ENCODE data around the gene ABHD12. TPM values are rescaled to one million over a fixed set of nuclear protein-coding genes. Genes with fewer than 3 reads are reported as not detected.

The ABHD12 gene
- total RNA-seq, 4 donors from 2014 or later, result 41.6 to 75.8 (median 52.3) TPM

DNA sequence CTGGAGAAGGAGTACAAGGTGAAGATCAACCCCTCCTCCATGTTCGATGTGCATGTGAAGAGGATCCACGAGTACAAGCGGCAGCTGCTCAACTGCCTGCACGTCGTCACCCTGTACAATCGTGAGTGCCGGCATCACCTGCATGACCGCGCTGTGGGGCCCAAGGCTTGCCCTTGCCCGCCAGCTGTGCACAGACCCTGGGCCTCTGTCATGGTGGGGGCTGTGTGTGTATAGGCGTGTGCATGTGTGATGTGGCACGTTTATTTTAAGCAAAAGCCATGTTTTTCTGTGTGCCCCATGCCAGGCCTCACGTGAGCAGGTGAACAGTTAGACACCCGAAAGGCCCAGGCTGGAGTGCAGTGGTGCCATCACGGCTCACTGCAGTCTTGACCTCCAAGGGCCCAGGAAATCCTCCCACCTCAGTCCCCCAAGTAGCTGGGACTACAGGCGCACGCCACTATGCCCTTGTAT lies 106.5 kb downstream of the ABHD12 start:
- peak; percentile 37 to 74 for DNase-seq (ENCODE audit: low spot score in 2 of 2)
- peaks cover 8% of the 10 kb centered on the region for H3K4me1 ChIP-seq
- TF ChIP-seq EP300 (IDR thresholded peaks at IDR 0.05), result no peak
- TF ChIP-seq POLR2A (IDR thresholded peaks at IDR 0.05), result no peak
- TF ChIP-seq POLR2AphosphoS5 (IDR thresholded peaks at IDR 0.05), result no peak
- TF ChIP-seq, protein P1, sequence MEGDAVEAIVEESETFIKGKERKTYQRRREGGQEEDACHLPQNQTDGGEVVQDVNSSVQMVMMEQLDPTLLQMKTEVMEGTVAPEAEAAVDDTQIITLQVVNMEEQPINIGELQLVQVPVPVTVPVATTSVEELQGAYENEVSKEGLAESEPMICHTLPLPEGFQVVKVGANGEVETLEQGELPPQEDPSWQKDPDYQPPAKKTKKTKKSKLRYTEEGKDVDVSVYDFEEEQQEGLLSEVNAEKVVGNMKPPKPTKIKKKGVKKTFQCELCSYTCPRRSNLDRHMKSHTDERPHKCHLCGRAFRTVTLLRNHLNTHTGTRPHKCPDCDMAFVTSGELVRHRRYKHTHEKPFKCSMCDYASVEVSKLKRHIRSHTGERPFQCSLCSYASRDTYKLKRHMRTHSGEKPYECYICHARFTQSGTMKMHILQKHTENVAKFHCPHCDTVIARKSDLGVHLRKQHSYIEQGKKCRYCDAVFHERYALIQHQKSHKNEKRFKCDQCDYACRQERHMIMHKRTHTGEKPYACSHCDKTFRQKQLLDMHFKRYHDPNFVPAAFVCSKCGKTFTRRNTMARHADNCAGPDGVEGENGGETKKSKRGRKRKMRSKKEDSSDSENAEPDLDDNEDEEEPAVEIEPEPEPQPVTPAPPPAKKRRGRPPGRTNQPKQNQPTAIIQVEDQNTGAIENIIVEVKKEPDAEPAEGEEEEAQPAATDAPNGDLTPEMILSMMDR (IDR thresholded peaks at IDR 0.05), result no peak
- no peaks in the 10 kb centered on the region for H3K27me3 ChIP-seq
- no peaks in the 10 kb centered on the region for H3K9me3 ChIP-seq
- 93% methylated on average over 14 of the region's 17 CpGs for WGBS
- H3K4me3 ChIP-seq, result no peak overlapping the region
- H3K36me3 ChIP-seq, result peaks cover 98% of the 10 kb centered on the region
- no peak overlapping the region for H3K27ac ChIP-seq

DNA sequence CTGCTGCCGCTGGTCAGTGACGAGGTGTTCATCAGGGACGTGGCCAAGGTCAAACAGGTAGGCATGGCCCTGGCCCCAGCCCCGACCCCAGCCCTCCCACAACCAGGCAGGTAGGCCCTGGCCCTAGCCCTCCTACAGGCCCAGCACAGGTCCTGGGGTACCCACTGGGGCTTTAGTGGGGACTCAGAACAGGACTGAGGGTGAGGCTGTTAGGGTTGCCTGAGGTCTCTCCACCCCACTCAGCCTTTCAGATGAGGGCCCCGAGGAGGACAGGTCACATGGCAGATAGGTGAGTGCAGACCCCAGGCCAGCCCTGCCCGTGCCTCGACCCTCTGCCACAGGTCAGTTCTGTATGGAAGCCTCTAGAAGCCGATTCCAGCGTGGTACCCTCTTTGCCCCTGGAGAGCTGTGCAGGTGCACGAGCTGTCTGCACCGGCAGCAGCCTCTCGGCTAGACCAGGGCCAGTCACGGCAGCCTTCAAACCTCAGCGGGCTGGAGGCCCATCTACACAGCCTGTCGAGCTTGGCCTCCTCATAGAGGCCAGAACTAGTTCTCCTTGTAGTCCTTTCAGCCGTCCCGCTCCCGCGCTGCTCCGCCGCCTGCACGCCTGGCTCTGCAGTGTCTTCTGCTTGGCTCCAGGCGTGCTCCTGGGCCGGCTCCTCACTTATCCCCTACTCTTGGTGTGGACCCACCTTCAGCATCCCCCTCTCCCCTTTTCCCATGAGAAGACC lies 107.2 kb downstream of the ABHD12 start:
- WGBS, result 98% methylated on average over 10 of the region's 24 CpGs
- Histone ChIP-seq H3K36me3 (peaks cover 98% of the 10 kb centered on the region), H3K4me1 (peaks cover 8% of the 10 kb centered on the region), H3K9me3 (no peaks in the 10 kb centered on the region), H3K4me3 (no peak overlapping the region), H3K27ac (no peak overlapping the region), H3K27me3 (no peaks in the 10 kb centered on the region)
- peak; percentile 62 to 77 for DNase-seq (ENCODE audit: low spot score in 2 of 2)
- no peak for TF ChIP-seq EP300 (IDR thresholded peaks at IDR 0.05)
- TF ChIP-seq POLR2AphosphoS5 (IDR thresholded peaks at IDR 0.05), result no peak
- TF ChIP-seq POLR2A (IDR thresholded peaks at IDR 0.05), result no peak
- TF ChIP-seq, protein P1 (IDR thresholded peaks at IDR 0.05), result no peak

DNA sequence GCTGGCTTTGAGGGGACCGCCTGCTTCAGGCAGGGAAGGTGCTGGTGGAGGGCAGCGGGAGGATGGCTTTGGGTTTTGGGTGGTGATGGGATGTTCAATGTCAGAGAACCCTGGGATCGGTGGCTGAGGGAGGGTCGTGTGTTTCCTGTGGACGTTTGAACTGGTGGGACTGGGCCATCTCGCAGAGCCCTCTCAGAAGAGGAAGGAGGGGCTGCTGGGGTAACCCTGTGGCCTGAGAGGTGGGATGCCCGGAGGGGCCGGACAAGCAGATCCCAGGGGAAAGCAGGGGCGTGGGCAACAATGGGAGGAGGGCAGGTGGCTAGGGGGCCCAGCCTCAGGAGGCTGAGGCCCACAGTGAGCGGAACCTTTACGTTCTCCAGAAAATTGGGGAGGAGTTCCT lies 107.8 kb downstream of the ABHD12 start:
- no peaks in the 10 kb centered on the region for H3K9me3 ChIP-seq
- no peak overlapping the region for H3K4me3 ChIP-seq
- peaks cover 98% of the 10 kb centered on the region for H3K36me3 ChIP-seq
- H3K4me1 ChIP-seq, result peaks cover 8% of the 10 kb centered on the region
- 93% methylated on average over 10 of the region's 11 CpGs for WGBS
- DNase-seq (ENCODE audit: low spot score in 2 of 2), result peak in 1 of 2 donors; percentile 52
- no peak for TF ChIP-seq EP300 (IDR thresholded peaks at IDR 0.05)
- TF ChIP-seq POLR2A (IDR thresholded peaks at IDR 0.05), result no peak
- no peak for TF ChIP-seq POLR2AphosphoS5 (IDR thresholded peaks at IDR 0.05)
- TF ChIP-seq, protein P1 (IDR thresholded peaks at IDR 0.05), result no peak
- no peaks in the 10 kb centered on the region for H3K27me3 ChIP-seq
- no peak overlapping the region for H3K27ac ChIP-seq

DNA sequence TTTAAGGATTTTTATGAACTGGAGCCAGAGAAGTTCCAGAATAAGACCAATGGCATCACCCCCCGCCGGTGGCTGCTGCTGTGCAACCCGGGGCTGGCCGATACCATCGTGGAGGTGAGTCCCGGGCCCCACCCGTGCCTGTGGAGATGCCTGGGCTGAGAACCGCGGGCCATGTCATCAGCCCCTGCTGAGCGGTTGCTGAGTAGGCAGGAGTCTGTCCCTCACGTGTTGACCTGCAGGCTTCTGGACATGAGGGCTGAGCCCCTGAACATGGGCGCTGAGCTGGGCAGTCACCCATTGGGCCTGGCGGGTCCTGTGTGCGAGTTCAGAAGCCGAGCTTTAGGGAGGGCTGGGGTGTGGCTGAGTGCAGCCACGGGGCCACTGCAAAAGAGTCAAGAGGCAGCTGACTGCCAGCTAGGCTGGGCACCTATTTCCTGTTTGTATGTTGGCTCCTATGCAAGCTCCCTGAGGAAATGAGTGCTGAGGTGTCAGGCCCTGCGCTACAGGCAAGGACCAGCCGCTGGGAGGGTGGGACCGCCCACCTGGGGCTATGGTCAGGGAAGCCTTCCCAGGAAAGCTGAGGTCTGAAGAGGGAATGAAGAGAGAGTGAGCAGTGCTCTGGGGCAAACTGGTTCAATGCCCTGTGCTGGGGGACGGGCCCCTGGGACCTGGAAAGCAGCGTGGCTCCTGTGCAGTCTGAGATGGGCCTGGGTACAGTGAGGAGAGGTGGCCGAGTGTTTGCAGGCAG lies 108.4 kb downstream of the ABHD12 start:
- Histone ChIP-seq H3K27me3 (no peaks in the 10 kb centered on the region), H3K4me3 (no peak overlapping the region), H3K9me3 (no peaks in the 10 kb centered on the region), H3K4me1 (peaks cover 8% of the 10 kb centered on the region), H3K36me3 (peaks cover 98% of the 10 kb centered on the region), H3K27ac (no peak overlapping the region)
- no peak for TF ChIP-seq POLR2AphosphoS5 (IDR thresholded peaks at IDR 0.05)
- 74% methylated on average over 9 of the region's 22 CpGs for WGBS
- DNase-seq (ENCODE audit: low spot score in 2 of 2), result peak; percentile 58 to 77

DNA sequence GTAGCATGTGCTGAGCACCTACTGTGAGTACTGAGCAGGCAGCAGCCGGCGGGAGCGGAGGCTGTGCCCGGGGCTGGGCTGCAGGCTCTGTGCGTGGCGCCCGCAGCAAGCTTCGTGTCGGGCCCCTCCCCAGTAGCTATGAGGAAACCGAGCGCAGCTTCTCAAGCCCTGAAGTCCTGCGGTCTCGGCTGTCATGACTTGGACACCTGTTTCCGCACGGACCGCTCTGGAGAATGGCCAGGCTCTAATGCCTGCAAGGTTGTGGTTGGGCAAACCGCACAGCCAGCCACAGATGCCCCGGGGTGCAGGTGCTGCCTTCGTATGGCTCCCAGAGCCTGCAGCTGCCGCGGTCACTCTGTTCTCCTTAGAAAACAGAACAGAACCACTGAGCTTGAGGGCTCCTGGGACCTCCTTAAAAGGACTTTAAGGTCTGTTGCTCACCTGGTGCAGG lies 109.1 kb downstream of the ABHD12 start:
- Histone ChIP-seq H3K9me3 (no peaks in the 10 kb centered on the region), H3K27me3 (no peaks in the 10 kb centered on the region), H3K27ac (no peak overlapping the region), H3K4me3 (no peak overlapping the region), H3K36me3 (peaks cover 98% of the 10 kb centered on the region), H3K4me1 (peaks cover 8% of the 10 kb centered on the region)
- TF ChIP-seq POLR2AphosphoS5 (IDR thresholded peaks at IDR 0.05) (no peak), POLR2A (IDR thresholded peaks at IDR 0.05) (no peak), EP300 (IDR thresholded peaks at IDR 0.05) (no peak)
- TF ChIP-seq, protein P1 (IDR thresholded peaks at IDR 0.05), result no peak
- WGBS, result 66% methylated on average over 8 of the region's 21 CpGs
- peak; percentile 71 to 77 for DNase-seq (ENCODE audit: low spot score in 2 of 2)
